OCI-LY1 (cell line): ENCODE data around the gene RGS7.

ENCODE experiments used
- CTCF ChIP-seq: fragments of 200-600 bp; sonication (generic), shearing (Covaris generic); IDR thresholded peaks from 2 replicates; pipeline ENCODE4 v1.5.1; 2017; ENCODE audit warnings: mild to moderate bottlenecking, antibody characterized with exemption, low read length, moderate library complexity, mixed read lengths
- EZH2 ChIP-seq: fragments of 200-600 bp; sonication (generic), shearing (Covaris generic); IDR thresholded peaks from 2 replicates; pipeline ENCODE4 v1.8.0; 2017; ENCODE audit warnings: borderline replicate concordance, mixed run types, mild to moderate bottlenecking, antibody characterized with exemption, low read length, moderate library complexity, mixed read lengths

GRCh38 chr1:241309651-241310050 is 47.4 kb downstream of the RGS7 start:
- TF ChIP-seq CTCF (no peak), EZH2 (no peak)
